Ovary (tissue), 3 donors: ENCODE measurements around the gene DYDC2.

Experiments
- EP300 ChIP-seq: sonication (generic); formaldehyde crosslinking; IDR thresholded peaks from one replicate; pipeline ENCODE4 v1.6.1; 2017; ENCODE audit warnings: antibody characterized with exemption
- POLR2A ChIP-seq: fragments of 450-650 bp; IDR thresholded peaks from one replicate; pipeline ENCODE4 v1.6.1; 2017; ENCODE audit warnings: antibody characterized with exemption, mild to moderate bottlenecking, moderate library complexity
- TF ChIP-seq, protein P1 (sequence below), 3 donors: fragments of 450-650 bp in 2 of 3; fragments of 200-600 bp in 1 of 3; IDR thresholded peaks; one replicate each; pipeline versions ENCODE4 v1.5.1 to v1.8.0; 2016 to 2022; ENCODE audit warnings: antibody characterized with exemption in 3 of 3, mild to moderate bottlenecking in 1 of 3
- donor health status: DM: no; HTN: no; CAD: no.

DNA sequence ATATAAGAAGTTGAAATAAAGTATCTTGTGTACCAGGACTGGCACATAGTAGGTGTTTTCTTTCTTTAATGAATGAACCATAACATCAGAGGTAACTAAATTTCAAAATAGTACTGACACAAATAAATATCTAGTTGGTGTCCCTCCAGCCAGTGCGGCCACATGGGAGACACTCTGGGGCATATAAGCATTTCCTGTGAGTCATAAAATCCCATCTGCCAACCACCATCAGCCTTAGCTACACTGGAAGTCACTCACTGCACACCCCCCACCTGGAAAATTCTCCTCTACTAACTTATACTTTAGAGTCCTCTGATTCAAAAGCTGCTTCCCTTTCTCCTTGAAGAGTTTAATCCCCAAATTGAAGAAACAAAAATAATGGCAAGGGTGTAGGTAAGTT is 32.5 kb upstream of the DYDC2 start:
- TF ChIP-seq, protein P1, sequence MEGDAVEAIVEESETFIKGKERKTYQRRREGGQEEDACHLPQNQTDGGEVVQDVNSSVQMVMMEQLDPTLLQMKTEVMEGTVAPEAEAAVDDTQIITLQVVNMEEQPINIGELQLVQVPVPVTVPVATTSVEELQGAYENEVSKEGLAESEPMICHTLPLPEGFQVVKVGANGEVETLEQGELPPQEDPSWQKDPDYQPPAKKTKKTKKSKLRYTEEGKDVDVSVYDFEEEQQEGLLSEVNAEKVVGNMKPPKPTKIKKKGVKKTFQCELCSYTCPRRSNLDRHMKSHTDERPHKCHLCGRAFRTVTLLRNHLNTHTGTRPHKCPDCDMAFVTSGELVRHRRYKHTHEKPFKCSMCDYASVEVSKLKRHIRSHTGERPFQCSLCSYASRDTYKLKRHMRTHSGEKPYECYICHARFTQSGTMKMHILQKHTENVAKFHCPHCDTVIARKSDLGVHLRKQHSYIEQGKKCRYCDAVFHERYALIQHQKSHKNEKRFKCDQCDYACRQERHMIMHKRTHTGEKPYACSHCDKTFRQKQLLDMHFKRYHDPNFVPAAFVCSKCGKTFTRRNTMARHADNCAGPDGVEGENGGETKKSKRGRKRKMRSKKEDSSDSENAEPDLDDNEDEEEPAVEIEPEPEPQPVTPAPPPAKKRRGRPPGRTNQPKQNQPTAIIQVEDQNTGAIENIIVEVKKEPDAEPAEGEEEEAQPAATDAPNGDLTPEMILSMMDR (IDR thresholded peaks at IDR 0.05) = no peak
- TF ChIP-seq POLR2A = no peak
- TF ChIP-seq EP300 = no peak
